ENCODE measurements around the gene CCDC182. TPM values are rescaled to one million over a fixed set of nuclear protein-coding genes. Genes with fewer than 3 reads are reported as not detected.

The CCDC182 gene
- total RNA-seq, 1 experiment from 2014 or later: not detected

DNA sequence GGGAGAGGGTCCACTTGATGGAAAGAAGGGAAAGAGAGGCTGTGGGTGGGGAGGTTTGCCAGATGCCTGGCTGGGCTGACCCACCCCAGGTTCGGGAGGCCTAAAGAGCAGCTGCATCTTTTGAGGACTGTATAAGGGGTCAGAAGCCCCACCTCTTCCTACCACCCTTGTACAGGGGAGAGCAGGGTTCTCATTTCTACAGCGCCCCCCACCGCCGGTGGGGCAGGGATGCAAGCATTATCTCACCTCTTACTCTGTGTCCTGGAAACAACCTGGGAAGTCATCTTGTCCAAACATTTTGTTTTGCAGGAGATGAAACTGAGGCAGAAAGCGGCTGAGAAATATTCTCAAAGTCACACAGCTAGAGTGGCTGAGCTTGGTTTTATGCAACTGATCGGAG is 22.5 kb upstream of the CCDC182 start:
- Histone ChIP-seq H3K4me3 (ENCODE audit: low read depth, low read length) (no peak overlapping the region), H3K27me3 (replicated peaks; ENCODE audit: control insufficient read depth, insufficient read depth, low read length) (no peaks in the 10 kb centered on the region), H3K9me3 (no peaks in the 10 kb centered on the region), H3K4me1 (no peaks in the 10 kb centered on the region), H3K36me3 (ENCODE audit: control insufficient read depth, insufficient read depth, low read length) (no peaks in the 10 kb centered on the region)
- peaks cover 26% of the 10 kb centered on the region for H3K27me3 Mint-ChIP-seq (ENCODE audit: insufficient read depth, unreplicated experiment)
- H3K9me3 Mint-ChIP-seq (ENCODE audit: unreplicated experiment): no peaks in the 10 kb centered on the region
- CTCF ChIA-PET: interaction anchor here (1.6 to 2.0 kb wide), 2 partner anchors 16 to 20 kb away, joined by 7 to 8 read pairs; no protein-coding TSS in a partner anchor
- intact Hi-C loops (cut with micrococcal nuclease; ENCODE audit: unreplicated experiment): no loop called here
- no peak for DNase-seq
- POLR2A ChIA-PET: no interaction called here
- TF ChIP-seq, protein P1, sequence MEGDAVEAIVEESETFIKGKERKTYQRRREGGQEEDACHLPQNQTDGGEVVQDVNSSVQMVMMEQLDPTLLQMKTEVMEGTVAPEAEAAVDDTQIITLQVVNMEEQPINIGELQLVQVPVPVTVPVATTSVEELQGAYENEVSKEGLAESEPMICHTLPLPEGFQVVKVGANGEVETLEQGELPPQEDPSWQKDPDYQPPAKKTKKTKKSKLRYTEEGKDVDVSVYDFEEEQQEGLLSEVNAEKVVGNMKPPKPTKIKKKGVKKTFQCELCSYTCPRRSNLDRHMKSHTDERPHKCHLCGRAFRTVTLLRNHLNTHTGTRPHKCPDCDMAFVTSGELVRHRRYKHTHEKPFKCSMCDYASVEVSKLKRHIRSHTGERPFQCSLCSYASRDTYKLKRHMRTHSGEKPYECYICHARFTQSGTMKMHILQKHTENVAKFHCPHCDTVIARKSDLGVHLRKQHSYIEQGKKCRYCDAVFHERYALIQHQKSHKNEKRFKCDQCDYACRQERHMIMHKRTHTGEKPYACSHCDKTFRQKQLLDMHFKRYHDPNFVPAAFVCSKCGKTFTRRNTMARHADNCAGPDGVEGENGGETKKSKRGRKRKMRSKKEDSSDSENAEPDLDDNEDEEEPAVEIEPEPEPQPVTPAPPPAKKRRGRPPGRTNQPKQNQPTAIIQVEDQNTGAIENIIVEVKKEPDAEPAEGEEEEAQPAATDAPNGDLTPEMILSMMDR (IDR thresholded peaks at IDR 0.05; ENCODE audit: insufficient read depth in 1 of 2, low read depth in 1 of 2, low read length in 1 of 2, severe bottlenecking in 1 of 2, unreplicated experiment in 1 of 2): no peak
- H3K4me1 Mint-ChIP-seq (ENCODE audit: low read depth, unreplicated experiment): no peaks in the 10 kb centered on the region
- no TSS peak for BruUV-seq (replicated peaks)
- H3K27ac Mint-ChIP-seq (ENCODE audit: unreplicated experiment): no peak overlapping the region
- H3K36me3 Mint-ChIP-seq (ENCODE audit: insufficient read depth, unreplicated experiment): no peaks in the 10 kb centered on the region
- H3K4me3 Mint-ChIP-seq (ENCODE audit: unreplicated experiment): no peak overlapping the region

DNA sequence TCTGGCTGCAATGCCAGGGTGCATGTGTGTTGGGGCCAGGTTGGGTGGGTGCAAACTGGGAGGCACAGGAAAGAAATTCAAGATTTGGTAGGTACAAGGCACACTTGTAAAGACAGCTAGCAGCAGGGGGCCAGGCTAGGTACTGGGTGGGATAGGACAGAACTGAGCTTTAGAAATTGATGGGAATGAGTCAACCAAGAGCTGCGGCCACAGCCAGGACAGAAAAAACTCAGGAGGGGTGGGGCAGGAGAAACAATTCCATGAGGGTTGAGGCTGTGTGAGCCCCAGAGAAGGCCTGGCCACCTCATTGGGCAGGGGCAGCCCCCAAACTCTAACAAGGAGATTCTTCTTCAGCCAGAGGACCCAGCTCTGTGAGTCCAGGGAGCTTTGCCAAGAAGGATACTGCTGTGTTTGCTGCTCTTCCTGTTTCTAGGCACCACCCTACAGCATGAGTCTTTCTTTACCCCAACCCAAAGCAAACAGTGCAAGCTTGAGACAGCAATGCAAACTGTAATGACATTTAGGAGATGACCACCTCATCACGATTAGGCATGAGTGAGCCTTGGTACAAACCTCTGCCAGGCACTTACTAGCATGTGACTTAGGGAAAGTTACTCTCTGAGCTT is 21.3 kb upstream of the CCDC182 start:
- DNase-seq: no peak
- TF ChIP-seq, protein P1 (IDR thresholded peaks at IDR 0.05; ENCODE audit: insufficient read depth in 1 of 2, low read depth in 1 of 2, low read length in 1 of 2, severe bottlenecking in 1 of 2, unreplicated experiment in 1 of 2): no peak
- Histone ChIP-seq H3K27me3 (replicated peaks; ENCODE audit: control insufficient read depth, insufficient read depth, low read length) (no peaks in the 10 kb centered on the region), H3K4me1 (no peaks in the 10 kb centered on the region), H3K9me3 (no peaks in the 10 kb centered on the region), H3K4me3 (ENCODE audit: low read depth, low read length) (no peak overlapping the region), H3K36me3 (ENCODE audit: control insufficient read depth, insufficient read depth, low read length) (no peaks in the 10 kb centered on the region)
- H3K36me3 Mint-ChIP-seq (ENCODE audit: insufficient read depth, unreplicated experiment): no peaks in the 10 kb centered on the region
- H3K27ac Mint-ChIP-seq (ENCODE audit: unreplicated experiment): no peak overlapping the region
- POLR2A ChIA-PET: no interaction called here
- no peak overlapping the region for H3K4me3 Mint-ChIP-seq (ENCODE audit: unreplicated experiment)
- intact Hi-C loops (cut with micrococcal nuclease; ENCODE audit: unreplicated experiment): no loop called here
- H3K4me1 Mint-ChIP-seq (ENCODE audit: low read depth, unreplicated experiment): peaks cover 10% of the 10 kb centered on the region
- H3K27me3 Mint-ChIP-seq (ENCODE audit: insufficient read depth, unreplicated experiment): peaks cover 18% of the 10 kb centered on the region
- CTCF ChIA-PET: interaction anchor here (1.6 to 2.0 kb wide), 2 partner anchors 17 to 19 kb away, joined by 7 to 8 read pairs; no protein-coding TSS in a partner anchor
- BruUV-seq (replicated peaks): no TSS peak
- H3K9me3 Mint-ChIP-seq (ENCODE audit: unreplicated experiment): no peaks in the 10 kb centered on the region

DNA sequence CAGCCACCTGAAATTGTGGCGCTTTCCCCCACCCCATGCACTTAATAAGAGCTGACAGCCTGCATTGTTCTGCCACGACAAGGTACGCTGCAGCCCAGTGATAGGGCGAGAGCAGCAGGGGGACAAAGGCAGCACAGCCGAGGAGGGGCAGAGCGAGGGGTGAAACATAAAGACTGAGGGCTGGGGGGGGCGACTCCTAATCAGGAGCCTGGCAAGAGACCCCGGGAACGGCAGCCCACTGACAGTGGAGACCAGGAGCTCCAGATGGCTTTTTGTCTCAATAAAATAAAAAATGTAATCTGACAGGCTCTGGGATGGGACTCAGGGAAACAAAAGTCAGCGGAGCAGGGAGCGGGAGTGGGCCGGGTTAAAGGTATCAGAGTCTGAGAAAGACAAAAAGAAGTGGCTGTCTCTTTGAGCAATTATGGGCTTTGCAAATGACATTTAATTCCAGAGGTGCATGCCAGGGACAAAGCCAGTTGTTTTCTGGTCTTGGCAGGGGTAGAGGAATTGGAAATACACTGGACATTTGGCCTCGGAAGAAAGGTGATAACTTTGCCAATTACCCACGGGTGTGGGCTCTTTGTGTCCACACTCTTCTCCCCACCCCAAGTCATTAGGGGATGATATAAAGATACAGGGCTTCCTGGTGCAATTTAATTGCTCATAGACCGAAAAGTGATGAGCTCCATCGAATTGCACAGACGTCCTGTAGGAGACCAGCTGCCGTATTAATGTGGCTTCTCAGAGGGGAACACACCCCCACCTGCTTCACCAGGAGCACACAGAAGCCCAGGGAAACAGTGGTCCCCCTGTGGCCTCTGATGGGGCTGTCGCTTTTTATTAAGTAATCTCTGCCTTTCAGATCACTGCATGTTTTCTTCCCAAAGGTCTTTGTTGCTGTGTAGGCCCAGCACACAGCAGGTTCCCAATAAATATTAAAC is 17.6 kb upstream of the CCDC182 start:
- no peaks in the 10 kb centered on the region for H3K36me3 ChIP-seq (ENCODE audit: control insufficient read depth, insufficient read depth, low read length)
- Mint-ChIP-seq H3K4me1 (ENCODE audit: low read depth, unreplicated experiment) (peaks cover 10% of the 10 kb centered on the region), H3K9me3 (ENCODE audit: unreplicated experiment) (no peaks in the 10 kb centered on the region), H3K4me3 (ENCODE audit: unreplicated experiment) (no peak overlapping the region), H3K27ac (ENCODE audit: unreplicated experiment) (no peak overlapping the region), H3K36me3 (ENCODE audit: insufficient read depth, unreplicated experiment) (no peaks in the 10 kb centered on the region), H3K27me3 (ENCODE audit: insufficient read depth, unreplicated experiment) (peaks cover 5% of the 10 kb centered on the region)
- TF ChIP-seq, protein P1 (IDR thresholded peaks at IDR 0.05; ENCODE audit: insufficient read depth in 1 of 2, low read depth in 1 of 2, low read length in 1 of 2, severe bottlenecking in 1 of 2, unreplicated experiment in 1 of 2): no peak
- no peaks in the 10 kb centered on the region for H3K9me3 ChIP-seq
- ChIA-PET POLR2A (no interaction called here), CTCF (no interaction called here)
- intact Hi-C loops (cut with micrococcal nuclease; ENCODE audit: unreplicated experiment): no loop called here
- no TSS peak for BruUV-seq (replicated peaks)
- H3K4me3 ChIP-seq (ENCODE audit: low read depth, low read length): no peak overlapping the region
- H3K27me3 ChIP-seq (replicated peaks; ENCODE audit: control insufficient read depth, insufficient read depth, low read length): no peaks in the 10 kb centered on the region
- DNase-seq: no peak
- H3K4me1 ChIP-seq: no peaks in the 10 kb centered on the region

Measured in Caco-2 (cell line).